Astrocyte of the cerebellum (primary cell): Measurements from ENCODE around the gene WDR12.

Source experiments
- DNase-seq: peaks from one replicate; pipeline ENCODE4 v3.0.0-alpha.2; 2011; ENCODE audit warnings: low read depth
- H3K4me3 ChIP-seq: 2 replicates; pipeline ENCODE4 v1.5.1; 2011; ENCODE audit warnings: mild to moderate bottlenecking, low read depth, low read length, moderate library complexity
- in situ Hi-C: cut with HindIII; loops from 2 replicates; pipeline ENCODE4 v1.10.0; 2017; ENCODE audit warnings: low sequenced_read_pairs
- TF ChIP-seq, protein P1 (sequence below): IDR thresholded peaks from 2 replicates; pipeline ENCODE4 v1.5.1; 2012; ENCODE audit warnings: low read length, low read depth, moderate library complexity, mild to moderate bottlenecking; ENCODE audit errors: missing control alignments

WDR12 gene

DNA sequence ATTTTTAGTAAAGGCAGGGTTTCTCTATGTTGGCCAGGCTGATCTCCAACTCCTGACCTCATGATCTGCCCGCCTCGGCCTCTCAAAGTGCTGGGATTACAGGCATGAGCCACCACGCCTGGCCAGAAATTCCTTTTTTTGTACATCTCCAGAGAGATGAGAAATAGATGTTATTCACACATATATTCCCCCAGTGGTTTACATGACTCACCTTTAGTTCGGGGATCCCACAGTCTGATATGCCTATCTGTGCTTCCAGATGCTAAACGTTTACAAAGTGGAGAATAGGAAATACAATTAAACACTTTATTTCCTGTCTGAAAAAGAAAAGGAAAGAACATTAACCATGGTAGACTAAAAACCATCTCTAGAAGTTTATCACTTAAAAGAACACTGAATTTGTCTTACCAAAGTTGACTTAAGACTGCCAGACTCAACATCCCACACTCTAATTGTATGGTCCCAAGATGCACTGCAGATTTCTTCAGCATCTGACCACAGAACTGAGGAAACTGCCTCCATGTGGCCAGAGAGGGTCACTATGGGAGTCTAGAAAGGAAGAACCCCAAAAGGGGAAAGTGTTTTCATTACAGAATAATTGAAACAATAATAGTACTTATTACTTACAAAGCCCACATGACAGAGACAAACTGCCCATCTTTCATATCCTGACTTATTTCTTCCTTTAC, 27.3 kb downstream of the WDR12 start:
- DNase-seq: no peak

DNA sequence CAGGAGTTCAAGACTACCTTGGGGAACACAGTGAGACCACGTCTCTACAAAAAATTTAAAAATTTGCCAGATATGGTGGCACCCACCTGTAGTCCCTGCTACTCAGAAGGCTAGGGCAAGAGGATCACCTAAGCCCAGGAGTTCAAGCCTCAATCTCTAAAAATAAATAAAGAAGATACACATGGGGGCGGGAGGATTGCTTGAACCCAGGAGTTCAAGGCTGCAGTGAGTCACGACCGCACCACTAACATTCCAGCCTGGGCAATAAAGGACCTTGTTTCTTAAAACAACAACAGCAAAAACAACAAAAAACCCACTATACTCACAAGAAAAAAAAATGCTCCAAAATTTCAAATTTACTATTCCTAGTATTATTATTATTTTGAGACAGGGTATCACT, 29.9 kb downstream of the WDR12 start:
- no peak for DNase-seq
- in situ Hi-C loops: no loop called here
- H3K4me3 ChIP-seq: no peak overlapping the region
- TF ChIP-seq, protein P1, sequence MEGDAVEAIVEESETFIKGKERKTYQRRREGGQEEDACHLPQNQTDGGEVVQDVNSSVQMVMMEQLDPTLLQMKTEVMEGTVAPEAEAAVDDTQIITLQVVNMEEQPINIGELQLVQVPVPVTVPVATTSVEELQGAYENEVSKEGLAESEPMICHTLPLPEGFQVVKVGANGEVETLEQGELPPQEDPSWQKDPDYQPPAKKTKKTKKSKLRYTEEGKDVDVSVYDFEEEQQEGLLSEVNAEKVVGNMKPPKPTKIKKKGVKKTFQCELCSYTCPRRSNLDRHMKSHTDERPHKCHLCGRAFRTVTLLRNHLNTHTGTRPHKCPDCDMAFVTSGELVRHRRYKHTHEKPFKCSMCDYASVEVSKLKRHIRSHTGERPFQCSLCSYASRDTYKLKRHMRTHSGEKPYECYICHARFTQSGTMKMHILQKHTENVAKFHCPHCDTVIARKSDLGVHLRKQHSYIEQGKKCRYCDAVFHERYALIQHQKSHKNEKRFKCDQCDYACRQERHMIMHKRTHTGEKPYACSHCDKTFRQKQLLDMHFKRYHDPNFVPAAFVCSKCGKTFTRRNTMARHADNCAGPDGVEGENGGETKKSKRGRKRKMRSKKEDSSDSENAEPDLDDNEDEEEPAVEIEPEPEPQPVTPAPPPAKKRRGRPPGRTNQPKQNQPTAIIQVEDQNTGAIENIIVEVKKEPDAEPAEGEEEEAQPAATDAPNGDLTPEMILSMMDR: no peak

More for the DNA sequence above, 27.3 kb downstream of the WDR12 start:
- no peak overlapping the region for H3K4me3 ChIP-seq
- in situ Hi-C loops: no loop called here
- TF ChIP-seq, protein P1: no peak

DNA sequence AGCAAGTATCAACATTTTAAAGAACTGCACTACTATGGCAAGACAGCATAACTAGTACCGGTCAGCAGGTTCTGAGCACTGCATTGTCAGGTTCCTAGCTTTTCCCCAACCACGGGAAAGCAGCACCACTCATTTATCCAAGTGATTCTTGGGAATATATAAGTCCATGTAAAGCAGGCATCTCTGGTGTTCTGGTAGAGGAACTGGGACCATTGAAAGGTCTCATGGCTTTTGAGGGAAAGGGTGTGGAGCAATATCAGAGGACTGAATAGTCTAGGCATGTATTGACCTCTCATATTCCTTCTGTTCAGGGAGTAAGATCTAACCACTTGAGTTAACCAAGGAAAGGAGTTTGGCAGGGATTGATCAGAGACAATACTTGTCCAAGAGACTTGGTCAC, 33.8 kb downstream of the WDR12 start:
- in situ Hi-C loops: no loop called here

DNA sequence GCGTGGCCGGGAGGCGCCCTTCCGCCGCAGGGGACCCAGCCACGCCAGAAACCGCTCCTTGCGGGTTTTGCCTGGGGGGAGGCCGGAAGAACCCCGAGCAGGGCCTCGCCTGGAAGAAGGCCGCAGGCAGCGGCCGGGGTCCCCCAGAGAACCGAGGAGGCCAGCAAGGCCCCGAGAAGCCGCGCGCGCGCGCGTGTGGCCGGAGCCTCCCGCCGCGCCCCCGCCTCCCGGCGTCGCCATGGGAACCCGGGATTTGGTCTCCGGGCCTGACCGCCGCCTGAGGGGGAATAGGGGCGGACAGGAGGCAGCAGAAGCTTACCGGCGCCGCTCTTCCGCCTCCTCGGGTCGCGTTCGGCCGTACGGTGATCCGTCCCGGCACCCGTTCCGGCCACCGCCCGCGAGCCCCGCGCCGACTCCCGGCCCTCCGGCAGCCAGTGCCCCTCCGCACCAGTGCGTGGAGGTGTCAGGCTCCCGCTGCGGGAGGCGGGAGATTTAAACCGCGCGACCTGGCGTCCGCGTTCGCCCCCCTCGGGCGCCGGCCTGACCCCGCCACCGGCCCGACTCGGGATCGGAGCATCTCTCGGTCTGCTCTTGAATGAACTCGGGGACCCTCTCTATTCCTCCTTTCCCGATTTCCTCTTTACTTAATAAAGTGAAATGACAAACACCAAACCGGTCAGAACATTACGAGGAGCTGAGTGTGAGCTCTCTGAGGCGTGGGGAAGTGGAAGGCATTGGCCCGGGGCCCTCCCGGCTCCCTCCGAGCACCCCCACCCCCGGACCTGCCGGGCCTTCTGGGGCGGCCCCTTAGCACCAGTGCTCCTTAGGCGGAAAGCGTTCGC, 40.0 kb downstream of the WDR12 start, which contains the start of gene ICA1L:
TSS of gene ICA1L (minus strand) at position 467 of the 842 bp plus-strand sequence. CDS start 42,757 bp downstream, outside the sequence.
- in situ Hi-C loops: no loop called here
- TF ChIP-seq, protein P1: no peak
- peak within 1 kb of the TSS; percentile 66 for H3K4me3 ChIP-seq
- DNase-seq: no peak

More for the DNA sequence above, 33.8 kb downstream of the WDR12 start:
- H3K4me3 ChIP-seq: no peak overlapping the region
- TF ChIP-seq, protein P1: no peak
- DNase-seq: no peak

DNA sequence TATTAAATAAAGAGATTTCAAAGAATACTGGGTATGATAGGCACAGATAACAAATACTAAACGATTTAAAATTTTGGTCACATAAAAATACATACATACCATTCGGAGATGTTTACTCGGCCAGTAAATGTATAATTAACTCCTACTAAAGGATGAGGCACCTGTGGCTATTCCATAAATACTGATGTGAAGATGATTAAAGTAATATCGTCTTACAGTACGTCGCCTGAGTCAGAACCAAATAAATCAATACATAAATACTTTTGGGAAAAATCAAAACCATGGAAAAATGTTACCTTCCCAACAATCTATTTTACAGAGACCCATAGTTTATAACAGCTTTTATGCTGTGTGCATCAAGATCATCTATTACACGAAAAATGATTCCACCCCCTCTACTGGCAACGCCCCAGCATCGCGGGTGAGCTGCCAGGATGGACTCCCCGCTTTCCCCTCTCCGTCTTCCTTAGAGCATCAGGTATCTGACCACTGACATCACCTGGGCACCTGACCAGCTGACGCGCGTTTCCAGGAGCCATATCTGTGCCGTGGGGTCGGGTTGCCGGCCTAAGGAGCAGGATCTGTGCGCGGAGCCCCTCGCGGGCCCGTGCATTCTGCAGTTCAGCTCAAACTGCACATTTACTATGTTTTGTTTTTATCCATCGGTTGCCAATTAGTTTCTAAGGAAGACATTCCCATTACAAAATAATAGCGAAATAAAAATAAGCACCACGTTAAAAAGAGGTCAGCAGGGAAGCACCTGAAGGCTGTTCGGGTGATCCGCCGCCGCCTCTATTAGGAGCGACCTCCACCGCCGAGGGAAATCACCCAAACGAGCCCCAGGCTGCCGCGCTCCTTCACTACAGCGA, 40.8 kb downstream of the WDR12 start:
- DNase-seq: no peak
- H3K4me3 ChIP-seq: peak overlapping the region; percentile 66
- TF ChIP-seq, protein P1: peak; percentile 38
- in situ Hi-C loops: no loop called here

DNA sequence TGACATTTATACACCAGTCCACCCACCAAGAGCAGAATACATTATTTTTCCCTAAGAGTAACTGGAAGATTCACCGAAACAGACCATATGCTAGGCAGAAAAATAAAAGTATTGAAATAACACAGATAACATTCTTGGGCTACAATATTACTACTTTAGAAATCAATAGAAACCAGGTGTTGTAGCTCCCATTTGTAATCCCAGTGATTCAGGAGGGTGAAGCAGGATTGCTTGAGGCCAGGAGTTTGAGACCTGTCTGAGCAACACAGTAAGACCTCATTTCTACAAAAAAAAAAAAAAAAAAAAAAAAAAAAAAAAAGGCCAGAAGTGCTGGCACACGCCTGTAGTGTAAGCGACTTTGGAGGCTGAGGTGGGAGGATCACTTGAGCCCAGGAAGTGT, 49.5 kb downstream of the WDR12 start:
- DNase-seq: no peak
- H3K4me3 ChIP-seq: no peak overlapping the region
- in situ Hi-C loops: no loop called here
- TF ChIP-seq, protein P1: no peak
